HG03575 (cell line): Measurements from ENCODE around the gene BRD3OS.

Source experiments
- ATAC-seq: cut with Tn5 transposase; IDR thresholded peaks from one replicate; pipeline ENCODE4 v1.9.1; 2021; ENCODE audit not compliant: unreplicated experiment, insufficient number of reproducible peaks, low FRiP score; ENCODE audit errors: extremely low read depth

BRD3OS gene

GRCh38 chr9:134058716-134059115 is 33.4 kb downstream of the BRD3OS start:
- ATAC-seq = no peak

GRCh38 chr9:134059188-134059641 is 33.9 kb downstream of the BRD3OS start:
- ATAC-seq = no peak

GRCh38 chr9:134059661-134060395 is 34.5 kb downstream of the BRD3OS start:
- no peak for ATAC-seq

- no peak for ATAC-seq
These were observed 35.3 kb downstream of the BRD3OS start for GRCh38 chr9:134060546-134060945.

- ATAC-seq = no peak
These were observed 35.9 kb downstream of the BRD3OS start for GRCh38 chr9:134061019-134061687.

GRCh38 chr9:134061688-134062371 is 36.5 kb downstream of the BRD3OS start:
- ATAC-seq = no peak

- no peak for ATAC-seq
These were observed 37.3 kb downstream of the BRD3OS start for GRCh38 chr9:134062461-134063087.

GRCh38 chr9:134063088-134063570 is 37.8 kb downstream of the BRD3OS start:
- no peak for ATAC-seq

- no peak for ATAC-seq
These were observed 38.5 kb downstream of the BRD3OS start for GRCh38 chr9:134063571-134064450.

GRCh38 chr9:134064711-134065110 is 39.4 kb downstream of the BRD3OS start:
- ATAC-seq = no peak

- no peak for ATAC-seq
These were observed 40.5 kb downstream of the BRD3OS start for GRCh38 chr9:134065612-134066419.

- no peak for ATAC-seq
These were observed 41.2 kb downstream of the BRD3OS start for GRCh38 chr9:134066526-134066912.

GRCh38 chr9:134066913-134067851 is 41.9 kb downstream of the BRD3OS start:
- ATAC-seq = no peak

GRCh38 chr9:134067904-134068743 is 42.8 kb downstream of the BRD3OS start, which contains the start of gene BRD3:
BRD3 (minus strand) TSS chr9:134068026; CDS start chr9:134053477, 14,549 bp downstream.
- ATAC-seq = no peak

- no peak for ATAC-seq
These were observed 43.6 kb downstream of the BRD3OS start for GRCh38 chr9:134068744-134069479.
